ENCODE measurements around the gene MS4A10. TPM values are rescaled to one million over a fixed set of nuclear protein-coding genes. Genes with fewer than 3 reads are reported as not detected.

MS4A10 gene
- total RNA-seq, 1 experiment from 2014 or later = not detected

DNA sequence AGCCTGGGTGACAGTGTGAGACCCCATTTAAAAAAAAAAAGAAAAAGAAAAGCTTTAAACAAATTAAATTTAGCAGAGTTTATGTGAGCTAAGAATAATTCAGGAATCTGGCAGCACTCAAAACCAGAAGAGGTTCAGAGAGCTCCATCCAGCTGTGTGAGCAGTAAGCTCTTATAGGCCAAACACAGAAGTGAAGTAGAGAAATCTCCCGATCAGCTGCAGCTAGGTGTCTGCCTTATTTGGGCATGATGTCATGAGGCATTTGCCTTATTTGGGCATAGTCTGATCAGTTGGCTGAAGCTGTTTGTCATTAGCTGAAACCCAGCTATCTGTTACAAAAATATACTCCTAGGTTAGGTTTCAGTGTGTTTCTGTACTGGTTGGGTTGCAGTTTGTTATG lies 20.3 kb upstream of the MS4A10 start:
- ChIA-PET CTCF (interaction anchor here (0.6 to 6.0 kb wide), 10 partner anchors 8 to 379 kb away, joined by 3 to 125 read pairs (median 6); partner anchors contain the start of gene MS4A15), POLR2A (no interaction called here)
- ATAC-seq (peak; percentile 26), DNase-seq (ENCODE audit: low spot score) (no peak)
- H3K4me1 Mint-ChIP-seq = peaks cover 23% of the 10 kb centered on the region
- no peak overlapping the region for H3K27ac Mint-ChIP-seq
- H3K36me3 Mint-ChIP-seq = no peaks in the 10 kb centered on the region; the same call in 1 of the 2 replicates
- H3K27me3 Mint-ChIP-seq (ENCODE audit: low read depth) = peaks cover 36% of the 10 kb centered on the region
- H3K4me3 Mint-ChIP-seq = no peak overlapping the region
- H3K9me3 Mint-ChIP-seq = no peaks in the 10 kb centered on the region
- TF ChIP-seq, protein P1, sequence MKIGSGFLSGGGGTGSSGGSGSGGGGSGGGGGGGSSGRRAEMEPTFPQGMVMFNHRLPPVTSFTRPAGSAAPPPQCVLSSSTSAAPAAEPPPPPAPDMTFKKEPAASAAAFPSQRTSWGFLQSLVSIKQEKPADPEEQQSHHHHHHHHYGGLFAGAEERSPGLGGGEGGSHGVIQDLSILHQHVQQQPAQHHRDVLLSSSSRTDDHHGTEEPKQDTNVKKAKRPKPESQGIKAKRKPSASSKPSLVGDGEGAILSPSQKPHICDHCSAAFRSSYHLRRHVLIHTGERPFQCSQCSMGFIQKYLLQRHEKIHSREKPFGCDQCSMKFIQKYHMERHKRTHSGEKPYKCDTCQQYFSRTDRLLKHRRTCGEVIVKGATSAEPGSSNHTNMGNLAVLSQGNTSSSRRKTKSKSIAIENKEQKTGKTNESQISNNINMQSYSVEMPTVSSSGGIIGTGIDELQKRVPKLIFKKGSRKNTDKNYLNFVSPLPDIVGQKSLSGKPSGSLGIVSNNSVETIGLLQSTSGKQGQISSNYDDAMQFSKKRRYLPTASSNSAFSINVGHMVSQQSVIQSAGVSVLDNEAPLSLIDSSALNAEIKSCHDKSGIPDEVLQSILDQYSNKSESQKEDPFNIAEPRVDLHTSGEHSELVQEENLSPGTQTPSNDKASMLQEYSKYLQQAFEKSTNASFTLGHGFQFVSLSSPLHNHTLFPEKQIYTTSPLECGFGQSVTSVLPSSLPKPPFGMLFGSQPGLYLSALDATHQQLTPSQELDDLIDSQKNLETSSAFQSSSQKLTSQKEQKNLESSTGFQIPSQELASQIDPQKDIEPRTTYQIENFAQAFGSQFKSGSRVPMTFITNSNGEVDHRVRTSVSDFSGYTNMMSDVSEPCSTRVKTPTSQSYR (CRISPR knock-in tag; IDR thresholded peaks at IDR 0.05) = no peak
- TF ChIP-seq, protein P2, sequence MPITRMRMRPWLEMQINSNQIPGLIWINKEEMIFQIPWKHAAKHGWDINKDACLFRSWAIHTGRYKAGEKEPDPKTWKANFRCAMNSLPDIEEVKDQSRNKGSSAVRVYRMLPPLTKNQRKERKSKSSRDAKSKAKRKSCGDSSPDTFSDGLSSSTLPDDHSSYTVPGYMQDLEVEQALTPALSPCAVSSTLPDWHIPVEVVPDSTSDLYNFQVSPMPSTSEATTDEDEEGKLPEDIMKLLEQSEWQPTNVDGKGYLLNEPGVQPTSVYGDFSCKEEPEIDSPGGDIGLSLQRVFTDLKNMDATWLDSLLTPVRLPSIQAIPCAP (CRISPR knock-in tag; IDR thresholded peaks at IDR 0.05) = no peak
- no peak for TF ChIP-seq CDX4 (CRISPR knock-in tag; IDR thresholded peaks at IDR 0.05; ENCODE audit: borderline replicate concordance)
- TF ChIP-seq ESRRA (CRISPR knock-in tag; IDR thresholded peaks at IDR 0.05; ENCODE audit: borderline replicate concordance) = no peak
- no peak for TF ChIP-seq TEAD1 (CRISPR knock-in tag; IDR thresholded peaks at IDR 0.05)
- no peak for TF ChIP-seq SP1 (CRISPR knock-in tag; conservative IDR thresholded peaks at IDR 0.05)
- no peak for TF ChIP-seq ATF1 (CRISPR knock-in tag; IDR thresholded peaks at IDR 0.05)
- TF ChIP-seq, protein P3, sequence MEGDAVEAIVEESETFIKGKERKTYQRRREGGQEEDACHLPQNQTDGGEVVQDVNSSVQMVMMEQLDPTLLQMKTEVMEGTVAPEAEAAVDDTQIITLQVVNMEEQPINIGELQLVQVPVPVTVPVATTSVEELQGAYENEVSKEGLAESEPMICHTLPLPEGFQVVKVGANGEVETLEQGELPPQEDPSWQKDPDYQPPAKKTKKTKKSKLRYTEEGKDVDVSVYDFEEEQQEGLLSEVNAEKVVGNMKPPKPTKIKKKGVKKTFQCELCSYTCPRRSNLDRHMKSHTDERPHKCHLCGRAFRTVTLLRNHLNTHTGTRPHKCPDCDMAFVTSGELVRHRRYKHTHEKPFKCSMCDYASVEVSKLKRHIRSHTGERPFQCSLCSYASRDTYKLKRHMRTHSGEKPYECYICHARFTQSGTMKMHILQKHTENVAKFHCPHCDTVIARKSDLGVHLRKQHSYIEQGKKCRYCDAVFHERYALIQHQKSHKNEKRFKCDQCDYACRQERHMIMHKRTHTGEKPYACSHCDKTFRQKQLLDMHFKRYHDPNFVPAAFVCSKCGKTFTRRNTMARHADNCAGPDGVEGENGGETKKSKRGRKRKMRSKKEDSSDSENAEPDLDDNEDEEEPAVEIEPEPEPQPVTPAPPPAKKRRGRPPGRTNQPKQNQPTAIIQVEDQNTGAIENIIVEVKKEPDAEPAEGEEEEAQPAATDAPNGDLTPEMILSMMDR (IDR thresholded peaks at IDR 0.05) = no peak
- no peak for TF ChIP-seq NR1H2 (CRISPR knock-in tag; IDR thresholded peaks at IDR 0.05)
- TF ChIP-seq, protein P4, sequence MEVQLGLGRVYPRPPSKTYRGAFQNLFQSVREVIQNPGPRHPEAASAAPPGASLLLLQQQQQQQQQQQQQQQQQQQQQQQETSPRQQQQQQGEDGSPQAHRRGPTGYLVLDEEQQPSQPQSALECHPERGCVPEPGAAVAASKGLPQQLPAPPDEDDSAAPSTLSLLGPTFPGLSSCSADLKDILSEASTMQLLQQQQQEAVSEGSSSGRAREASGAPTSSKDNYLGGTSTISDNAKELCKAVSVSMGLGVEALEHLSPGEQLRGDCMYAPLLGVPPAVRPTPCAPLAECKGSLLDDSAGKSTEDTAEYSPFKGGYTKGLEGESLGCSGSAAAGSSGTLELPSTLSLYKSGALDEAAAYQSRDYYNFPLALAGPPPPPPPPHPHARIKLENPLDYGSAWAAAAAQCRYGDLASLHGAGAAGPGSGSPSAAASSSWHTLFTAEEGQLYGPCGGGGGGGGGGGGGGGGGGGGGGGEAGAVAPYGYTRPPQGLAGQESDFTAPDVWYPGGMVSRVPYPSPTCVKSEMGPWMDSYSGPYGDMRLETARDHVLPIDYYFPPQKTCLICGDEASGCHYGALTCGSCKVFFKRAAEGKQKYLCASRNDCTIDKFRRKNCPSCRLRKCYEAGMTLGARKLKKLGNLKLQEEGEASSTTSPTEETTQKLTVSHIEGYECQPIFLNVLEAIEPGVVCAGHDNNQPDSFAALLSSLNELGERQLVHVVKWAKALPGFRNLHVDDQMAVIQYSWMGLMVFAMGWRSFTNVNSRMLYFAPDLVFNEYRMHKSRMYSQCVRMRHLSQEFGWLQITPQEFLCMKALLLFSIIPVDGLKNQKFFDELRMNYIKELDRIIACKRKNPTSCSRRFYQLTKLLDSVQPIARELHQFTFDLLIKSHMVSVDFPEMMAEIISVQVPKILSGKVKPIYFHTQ (CRISPR knock-in tag; IDR thresholded peaks at IDR 0.05) = no peak
- TF ChIP-seq PRDM15 (CRISPR knock-in tag; IDR thresholded peaks at IDR 0.05) = no peak
- TF ChIP-seq, protein P5, sequence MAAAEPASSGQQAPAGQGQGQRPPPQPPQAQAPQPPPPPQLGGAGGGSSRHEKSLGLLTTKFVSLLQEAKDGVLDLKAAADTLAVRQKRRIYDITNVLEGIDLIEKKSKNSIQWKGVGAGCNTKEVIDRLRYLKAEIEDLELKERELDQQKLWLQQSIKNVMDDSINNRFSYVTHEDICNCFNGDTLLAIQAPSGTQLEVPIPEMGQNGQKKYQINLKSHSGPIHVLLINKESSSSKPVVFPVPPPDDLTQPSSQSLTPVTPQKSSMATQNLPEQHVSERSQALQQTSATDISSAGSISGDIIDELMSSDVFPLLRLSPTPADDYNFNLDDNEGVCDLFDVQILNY (CRISPR knock-in tag; IDR thresholded peaks at IDR 0.05) = no peak
- TF ChIP-seq STAT6 (CRISPR knock-in tag; conservative IDR thresholded peaks at IDR 0.05; ENCODE audit: low read depth) = no peak
- TF ChIP-seq, protein P6, sequence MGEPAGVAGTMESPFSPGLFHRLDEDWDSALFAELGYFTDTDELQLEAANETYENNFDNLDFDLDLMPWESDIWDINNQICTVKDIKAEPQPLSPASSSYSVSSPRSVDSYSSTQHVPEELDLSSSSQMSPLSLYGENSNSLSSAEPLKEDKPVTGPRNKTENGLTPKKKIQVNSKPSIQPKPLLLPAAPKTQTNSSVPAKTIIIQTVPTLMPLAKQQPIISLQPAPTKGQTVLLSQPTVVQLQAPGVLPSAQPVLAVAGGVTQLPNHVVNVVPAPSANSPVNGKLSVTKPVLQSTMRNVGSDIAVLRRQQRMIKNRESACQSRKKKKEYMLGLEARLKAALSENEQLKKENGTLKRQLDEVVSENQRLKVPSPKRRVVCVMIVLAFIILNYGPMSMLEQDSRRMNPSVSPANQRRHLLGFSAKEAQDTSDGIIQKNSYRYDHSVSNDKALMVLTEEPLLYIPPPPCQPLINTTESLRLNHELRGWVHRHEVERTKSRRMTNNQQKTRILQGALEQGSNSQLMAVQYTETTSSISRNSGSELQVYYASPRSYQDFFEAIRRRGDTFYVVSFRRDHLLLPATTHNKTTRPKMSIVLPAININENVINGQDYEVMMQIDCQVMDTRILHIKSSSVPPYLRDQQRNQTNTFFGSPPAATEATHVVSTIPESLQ (CRISPR knock-in tag; IDR thresholded peaks at IDR 0.05) = no peak
- TF ChIP-seq ETV6 (CRISPR knock-in tag; IDR thresholded peaks at IDR 0.05) = no peak
- TF ChIP-seq, protein P7, sequence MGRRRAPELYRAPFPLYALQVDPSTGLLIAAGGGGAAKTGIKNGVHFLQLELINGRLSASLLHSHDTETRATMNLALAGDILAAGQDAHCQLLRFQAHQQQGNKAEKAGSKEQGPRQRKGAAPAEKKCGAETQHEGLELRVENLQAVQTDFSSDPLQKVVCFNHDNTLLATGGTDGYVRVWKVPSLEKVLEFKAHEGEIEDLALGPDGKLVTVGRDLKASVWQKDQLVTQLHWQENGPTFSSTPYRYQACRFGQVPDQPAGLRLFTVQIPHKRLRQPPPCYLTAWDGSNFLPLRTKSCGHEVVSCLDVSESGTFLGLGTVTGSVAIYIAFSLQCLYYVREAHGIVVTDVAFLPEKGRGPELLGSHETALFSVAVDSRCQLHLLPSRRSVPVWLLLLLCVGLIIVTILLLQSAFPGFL (CRISPR knock-in tag; IDR thresholded peaks at IDR 0.05; ENCODE audit: borderline replicate concordance) = no peak
- no peak for TF ChIP-seq NFYB (CRISPR knock-in tag; conservative IDR thresholded peaks at IDR 0.05; ENCODE audit: low read depth)

All from WTC11 (cell line).